ENCODE data around the gene KCNA3. TPM values are rescaled to one million over a fixed set of nuclear protein-coding genes. Genes with fewer than 3 reads are reported as not detected.
A peak's percentile ranks its signal among the peaks of the same experiment; 100 is the strongest.

KCNA3 gene
- total RNA-seq (2014; rRNA removed; shearing (Covaris generic); ENCODE audit: low replicate concordance) = not detected in 2 replicates

DNA sequence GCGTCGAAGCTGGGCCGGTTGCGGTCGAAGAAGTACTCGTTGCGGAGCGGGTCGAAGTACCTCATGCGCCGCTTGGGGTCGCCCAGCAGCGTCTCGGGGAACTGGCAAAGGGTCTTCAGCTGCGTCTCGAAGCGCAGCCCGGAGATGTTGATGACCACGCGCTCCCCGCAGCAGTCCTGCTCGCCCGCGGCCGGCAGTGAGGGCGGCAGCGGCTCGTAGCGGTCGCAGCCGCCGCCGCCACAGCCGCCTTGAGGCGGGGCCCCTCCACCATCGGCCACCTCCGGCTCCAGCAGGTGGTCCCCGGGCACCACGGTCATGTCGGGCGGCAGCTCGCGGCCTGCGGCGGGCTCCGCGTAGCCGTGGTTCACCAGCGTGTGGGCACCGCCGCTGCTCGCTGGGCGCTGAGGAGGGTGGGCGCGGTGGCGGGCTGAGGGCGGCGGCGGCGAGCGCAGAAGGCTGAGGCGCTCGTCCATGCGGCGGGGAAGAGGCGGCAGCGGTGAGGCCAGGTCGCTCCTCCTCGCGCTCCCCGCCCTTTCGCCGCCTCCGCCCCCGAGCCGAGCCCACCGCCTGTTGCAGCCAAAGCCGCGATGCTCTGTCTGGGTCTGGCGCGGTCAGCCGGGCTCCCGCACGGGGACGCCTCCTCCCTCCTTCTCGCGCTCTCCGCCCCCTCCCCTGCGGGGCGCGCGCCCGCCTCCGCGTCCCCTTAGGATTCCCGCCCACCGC is at the start of gene KCNA3:
TSS of gene KCNA3 (minus strand) at position 604 of the 723 bp plus-strand sequence. CDS start at position 473, 131 bp downstream.
- H3K27me3 ChIP-seq = peaks cover 74% of the 10 kb centered on the region
- no peaks in the 10 kb centered on the region for H3K9me3 ChIP-seq
- H3K4me3 ChIP-seq = peak within 1 kb of the TSS; percentile 18
- H3K36me3 ChIP-seq = no peaks in the 10 kb centered on the region
- peak; percentile 37 for DNase-seq

DNA sequence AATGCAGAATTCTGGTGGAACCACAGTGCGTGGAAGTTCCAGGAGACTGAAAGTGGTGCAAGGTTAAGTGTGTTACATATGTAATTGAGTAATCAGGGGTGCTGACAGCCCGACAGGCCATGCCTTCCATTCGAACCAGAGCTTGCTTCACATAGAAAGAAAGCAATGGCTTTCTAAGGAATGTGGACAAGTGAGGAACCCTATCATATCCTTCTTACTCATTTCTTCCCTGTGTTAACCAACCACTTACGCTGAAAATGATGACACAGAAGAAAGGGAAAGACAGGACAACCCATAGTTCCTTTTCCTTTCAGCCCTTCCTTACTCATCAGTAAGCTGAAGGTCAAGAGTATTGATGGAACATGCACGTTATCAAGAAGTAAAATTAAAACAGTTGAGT is 48.1 kb upstream of the KCNA3 start:
- H3K36me3 ChIP-seq = no peaks in the 10 kb centered on the region
- no peaks in the 10 kb centered on the region for H3K9me3 ChIP-seq
- no peak for DNase-seq
- no peak overlapping the region for H3K4me3 ChIP-seq
- H3K27me3 ChIP-seq = peaks cover 33% of the 10 kb centered on the region

DNA sequence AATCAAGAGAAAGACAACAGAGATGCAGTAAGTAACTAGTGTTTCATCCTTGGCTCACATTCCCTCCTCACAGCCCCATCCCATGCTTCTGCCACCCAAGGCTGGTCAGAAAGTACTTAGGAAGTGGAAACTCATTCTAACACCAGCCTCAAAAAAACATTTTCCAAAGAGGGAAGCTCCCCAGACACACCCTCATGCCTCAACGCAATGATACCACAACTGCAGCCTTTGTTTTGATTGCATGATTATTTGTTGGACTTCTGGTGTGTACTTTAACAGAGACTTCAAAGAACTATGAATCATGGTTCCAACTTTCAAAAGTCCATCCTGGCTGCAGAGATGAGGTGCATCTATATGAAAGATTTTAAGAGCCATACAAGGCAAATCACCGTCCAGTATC is 45.2 kb upstream of the KCNA3 start:
- no peak for DNase-seq
- Histone ChIP-seq H3K9me3 (no peaks in the 10 kb centered on the region), H3K4me3 (no peak overlapping the region), H3K36me3 (no peaks in the 10 kb centered on the region), H3K27me3 (peaks cover 36% of the 10 kb centered on the region)

DNA sequence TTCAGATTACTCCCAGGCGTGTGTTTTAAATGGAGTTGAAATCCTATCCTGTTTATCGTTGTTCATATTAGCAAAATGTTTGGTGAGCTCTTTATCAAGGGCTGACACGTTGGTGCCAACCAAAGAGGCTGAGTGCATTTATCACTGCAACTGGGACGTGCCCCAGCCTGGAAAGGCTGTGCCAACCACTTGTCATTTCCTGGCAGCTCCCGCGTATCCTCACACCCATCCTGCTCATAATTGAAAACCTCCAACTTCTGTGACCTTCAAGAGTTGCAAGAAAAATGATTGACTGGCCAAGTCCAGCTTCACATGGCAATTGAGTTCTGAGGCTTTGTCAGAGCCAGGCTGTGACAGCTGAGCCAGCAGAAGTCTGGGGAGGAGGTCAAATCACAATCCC is 43.7 kb upstream of the KCNA3 start:
- no peaks in the 10 kb centered on the region for H3K9me3 ChIP-seq
- DNase-seq = no peak
- no peak overlapping the region for H3K4me3 ChIP-seq
- no peaks in the 10 kb centered on the region for H3K36me3 ChIP-seq
- peaks cover 38% of the 10 kb centered on the region for H3K27me3 ChIP-seq

DNA sequence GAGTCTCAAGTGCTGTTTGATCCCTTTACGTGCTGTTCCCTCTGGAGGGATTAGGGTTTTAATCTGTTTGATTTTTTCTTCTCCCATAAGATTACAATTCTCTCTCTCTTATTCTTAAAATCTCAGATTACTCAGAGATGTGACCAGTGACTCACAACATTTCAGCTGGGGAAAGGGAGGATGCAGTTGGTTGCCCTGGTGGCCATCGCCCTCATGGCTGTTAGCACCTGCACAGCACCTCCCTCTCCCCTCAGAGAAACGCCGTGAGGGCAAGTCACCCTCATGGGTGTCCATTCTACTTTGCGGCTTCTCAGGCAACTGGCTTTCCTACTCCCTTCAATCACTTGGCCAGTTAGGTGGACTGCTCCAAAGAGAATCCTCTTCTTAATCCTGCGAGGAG is 42.4 kb upstream of the KCNA3 start:
- Histone ChIP-seq H3K9me3 (no peaks in the 10 kb centered on the region), H3K4me3 (no peak overlapping the region), H3K36me3 (no peaks in the 10 kb centered on the region), H3K27me3 (peaks cover 37% of the 10 kb centered on the region)
- DNase-seq = no peak

DNA sequence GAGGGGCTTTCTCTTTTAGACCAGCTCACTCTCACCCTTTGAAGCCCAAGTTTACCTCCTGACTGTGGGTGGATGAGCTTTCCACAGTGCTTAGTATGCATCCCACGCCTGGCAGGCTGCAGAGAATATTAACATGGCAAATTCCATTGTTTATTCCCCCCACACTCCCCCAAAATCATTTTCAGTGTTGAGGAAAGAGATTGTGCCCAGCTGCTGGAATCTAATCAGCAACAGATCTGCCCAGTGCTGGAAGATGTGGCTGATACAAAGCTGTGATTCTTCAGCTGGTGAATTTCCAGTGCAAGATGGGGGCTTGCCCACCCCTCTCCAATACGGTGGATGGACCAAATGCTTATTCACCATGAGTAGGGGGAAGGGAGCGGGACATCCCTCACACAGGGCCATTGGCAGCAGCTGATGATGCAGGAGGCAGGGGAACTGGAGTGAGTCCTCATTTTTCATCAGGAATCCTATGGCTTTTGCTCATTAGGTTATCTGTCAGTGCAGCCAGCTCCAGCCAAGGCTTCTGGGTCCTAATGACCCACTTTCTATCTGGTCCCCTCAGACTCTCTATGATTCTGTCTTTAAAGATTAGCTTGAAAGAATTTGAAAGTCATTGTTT is 39.7 kb upstream of the KCNA3 start:
- Histone ChIP-seq H3K36me3 (no peaks in the 10 kb centered on the region), H3K27me3 (peaks cover 16% of the 10 kb centered on the region), H3K4me3 (no peak overlapping the region), H3K9me3 (no peaks in the 10 kb centered on the region)
- no peak for DNase-seq

DNA sequence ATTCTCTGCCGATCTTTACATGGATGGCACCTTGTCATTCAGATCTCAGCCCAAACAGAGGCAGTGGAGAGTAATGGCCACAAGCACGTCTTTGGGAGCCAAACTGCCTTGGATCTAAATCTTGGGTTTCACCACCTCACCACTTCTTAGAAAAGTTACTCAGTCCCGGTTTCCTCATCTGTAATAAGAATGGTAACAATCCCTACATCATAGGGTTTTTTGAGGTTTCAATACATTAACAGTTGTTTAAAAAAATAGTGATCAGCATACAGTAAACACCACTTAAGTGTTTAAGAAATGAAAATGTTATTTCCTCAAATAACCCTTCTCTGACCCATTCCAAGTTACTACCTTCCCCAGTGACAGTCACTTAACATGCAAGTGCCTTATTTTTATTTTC is 38.5 kb upstream of the KCNA3 start:
- H3K27me3 ChIP-seq = peaks cover 14% of the 10 kb centered on the region
- H3K4me3 ChIP-seq = no peak overlapping the region
- no peaks in the 10 kb centered on the region for H3K36me3 ChIP-seq
- no peaks in the 10 kb centered on the region for H3K9me3 ChIP-seq
- no peak for DNase-seq

DNA sequence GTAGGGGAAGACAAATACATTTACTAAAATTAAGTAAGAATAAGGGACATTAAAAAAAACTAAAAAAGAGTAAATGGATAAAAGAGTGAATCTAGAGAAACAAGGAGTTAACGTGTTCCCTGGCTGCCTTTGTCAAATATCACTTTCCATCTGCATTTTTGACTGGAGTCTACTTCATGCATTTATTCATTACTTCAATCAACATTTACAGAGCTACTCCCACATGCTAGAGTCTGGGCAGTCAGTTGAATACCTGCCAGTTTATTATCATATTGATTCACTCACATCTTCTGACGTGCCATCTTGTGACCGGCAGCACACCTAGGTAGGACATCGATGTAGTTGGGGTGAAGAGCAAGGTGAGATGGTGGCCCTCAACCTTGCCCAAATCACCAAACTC is 35.6 kb upstream of the KCNA3 start:
- no peak for DNase-seq
- H3K27me3 ChIP-seq = peaks cover 4% of the 10 kb centered on the region
- H3K9me3 ChIP-seq = no peaks in the 10 kb centered on the region
- H3K36me3 ChIP-seq = no peaks in the 10 kb centered on the region
- no peak overlapping the region for H3K4me3 ChIP-seq

DNA sequence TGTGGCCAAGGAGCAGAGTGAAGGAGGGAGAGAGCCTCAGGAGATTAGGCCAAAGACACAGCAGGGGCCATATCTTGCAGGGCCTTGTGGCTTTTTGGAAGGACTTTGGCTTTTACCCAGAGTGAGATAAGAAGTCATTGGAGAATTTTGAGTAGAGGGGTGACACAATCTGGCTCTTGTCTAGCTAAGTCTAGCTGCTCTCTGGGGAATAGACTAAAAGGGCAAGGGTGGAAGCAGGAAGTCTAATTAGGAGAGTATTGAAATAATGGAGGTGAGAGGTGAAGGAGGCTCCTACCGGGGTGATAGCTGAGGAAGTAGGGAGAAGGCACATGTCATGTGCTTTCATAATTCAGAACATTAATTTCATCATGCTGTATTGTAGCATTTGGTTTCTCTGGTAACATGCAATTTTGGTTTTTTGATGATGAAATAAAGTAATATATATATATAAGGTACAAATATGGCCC is 34.3 kb upstream of the KCNA3 start:
- H3K9me3 ChIP-seq = no peaks in the 10 kb centered on the region
- no peak for DNase-seq
- no peaks in the 10 kb centered on the region for H3K36me3 ChIP-seq
- no peak overlapping the region for H3K4me3 ChIP-seq
- peaks cover 4% of the 10 kb centered on the region for H3K27me3 ChIP-seq

DNA sequence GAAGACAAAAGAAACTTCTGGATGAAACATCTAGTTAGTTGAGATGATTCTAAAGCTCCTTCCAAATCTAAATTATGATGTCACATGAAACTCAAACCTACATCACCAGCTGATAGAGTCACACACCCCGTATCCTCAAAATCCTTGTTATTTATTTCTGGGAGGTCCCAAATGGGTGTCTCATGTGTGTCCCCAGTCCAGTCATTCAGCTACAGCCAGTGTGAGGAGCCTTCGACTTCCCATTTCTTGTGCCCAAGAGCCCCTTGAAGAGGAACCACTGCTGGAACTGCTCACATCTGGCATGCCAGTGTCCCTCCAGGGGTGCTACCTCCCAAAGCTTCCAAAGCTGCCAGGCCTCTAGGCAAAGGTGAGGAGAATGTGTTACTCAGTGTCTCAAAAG is 32.5 kb upstream of the KCNA3 start:
- H3K4me3 ChIP-seq = no peak overlapping the region
- H3K36me3 ChIP-seq = no peaks in the 10 kb centered on the region
- no peaks in the 10 kb centered on the region for H3K9me3 ChIP-seq
- DNase-seq = no peak
- H3K27me3 ChIP-seq = peaks cover 2% of the 10 kb centered on the region; the same call in 1 of the 2 replicates

DNA sequence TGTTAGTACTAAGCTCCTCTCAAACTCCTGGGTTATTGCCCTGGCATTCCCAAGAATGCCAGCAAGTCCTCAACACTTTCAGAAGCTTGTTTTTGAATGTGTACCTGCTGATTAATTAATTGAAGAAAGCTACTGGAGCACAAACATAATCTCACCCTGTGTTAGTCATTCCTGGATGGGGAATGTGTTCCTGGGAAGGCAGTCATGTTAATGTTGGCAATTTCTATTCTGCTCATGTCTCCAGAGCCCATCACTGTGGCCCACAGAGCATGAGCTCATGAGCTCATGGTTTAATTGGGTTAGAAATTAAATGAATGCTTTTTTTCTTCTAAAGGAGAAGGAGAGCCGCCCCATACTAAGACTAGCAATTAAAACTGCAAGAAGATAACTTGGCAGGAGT is 31.9 kb upstream of the KCNA3 start:
- DNase-seq = no peak
- no peaks in the 10 kb centered on the region for H3K9me3 ChIP-seq
- H3K27me3 ChIP-seq = peaks cover 2% of the 10 kb centered on the region; the same call in 1 of the 2 replicates
- H3K36me3 ChIP-seq = no peaks in the 10 kb centered on the region
- H3K4me3 ChIP-seq = no peak overlapping the region

DNA sequence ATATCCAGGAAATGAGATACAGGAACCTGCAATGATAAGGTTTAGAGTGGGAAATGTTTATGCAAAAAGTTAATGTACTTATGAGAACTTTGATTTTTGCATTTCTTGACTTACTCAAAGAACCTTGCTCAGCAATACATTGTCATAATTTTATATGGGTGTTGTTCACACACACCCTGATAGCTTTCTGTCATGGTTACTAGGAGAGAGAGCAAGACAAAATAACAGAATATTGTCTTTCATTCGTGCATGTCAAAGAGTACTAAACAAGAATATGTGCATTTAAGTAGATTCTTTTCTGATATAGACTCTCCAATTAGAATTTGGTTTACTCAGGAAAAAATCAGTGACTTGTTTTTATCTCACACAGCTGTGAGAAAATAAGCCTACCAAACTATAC is 27.5 kb upstream of the KCNA3 start:
- H3K27me3 ChIP-seq = peaks cover 4% of the 10 kb centered on the region
- H3K36me3 ChIP-seq = no peaks in the 10 kb centered on the region
- DNase-seq = no peak
- H3K9me3 ChIP-seq = 0 out of 2 replicates have a peak, but pooled peaks cover 2% of the 10 kb centered on the region
- no peak overlapping the region for H3K4me3 ChIP-seq

DNA sequence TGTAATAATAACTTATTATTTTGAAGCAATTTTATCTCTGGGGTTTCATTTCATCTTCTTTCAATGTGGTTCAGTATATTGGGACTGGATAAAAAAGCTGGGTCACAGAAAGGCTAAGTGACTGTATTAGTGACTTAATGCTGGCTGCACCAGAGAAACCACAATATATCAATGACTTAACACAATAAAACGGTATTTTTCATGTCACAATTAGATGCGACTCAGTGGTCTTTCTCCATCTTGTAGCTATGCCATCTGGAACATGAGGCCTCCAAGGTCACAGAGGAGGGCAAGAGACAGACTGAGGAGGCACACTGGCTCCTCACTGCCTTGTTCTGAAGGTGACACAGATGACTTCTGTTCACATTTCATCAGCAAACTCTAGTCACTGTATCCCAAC is 26.0 kb upstream of the KCNA3 start:
- DNase-seq = no peak
- no peaks in the 10 kb centered on the region for H3K36me3 ChIP-seq
- 0 out of 2 replicates have a peak, but pooled peaks cover 2% of the 10 kb centered on the region for H3K9me3 ChIP-seq
- H3K4me3 ChIP-seq = no peak overlapping the region
- peaks cover 7% of the 10 kb centered on the region for H3K27me3 ChIP-seq

DNA sequence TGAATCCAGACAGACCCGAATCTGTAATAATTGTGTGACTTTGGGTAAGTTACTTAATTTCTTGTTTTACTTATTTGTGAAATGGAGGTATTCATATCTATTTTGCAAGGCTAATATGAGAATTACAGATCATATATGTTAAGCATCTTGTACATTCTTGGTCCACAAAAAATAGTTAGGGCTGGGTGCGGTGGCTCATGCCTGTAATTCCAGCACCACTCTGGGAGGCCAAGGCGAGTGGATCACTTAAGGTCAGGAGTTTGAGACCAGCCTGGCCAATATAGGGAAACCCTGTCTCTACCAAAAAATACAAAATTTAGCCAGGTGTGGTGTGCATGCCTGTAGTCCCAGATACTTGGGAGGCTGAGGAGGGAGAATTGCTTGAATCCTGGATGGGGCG is 22.9 kb upstream of the KCNA3 start:
- Histone ChIP-seq H3K4me3 (no peak overlapping the region), H3K9me3 (0 out of 2 replicates have a peak, but pooled peaks cover 2% of the 10 kb centered on the region), H3K27me3 (peaks cover 19% of the 10 kb centered on the region), H3K36me3 (no peaks in the 10 kb centered on the region)
- no peak for DNase-seq

DNA sequence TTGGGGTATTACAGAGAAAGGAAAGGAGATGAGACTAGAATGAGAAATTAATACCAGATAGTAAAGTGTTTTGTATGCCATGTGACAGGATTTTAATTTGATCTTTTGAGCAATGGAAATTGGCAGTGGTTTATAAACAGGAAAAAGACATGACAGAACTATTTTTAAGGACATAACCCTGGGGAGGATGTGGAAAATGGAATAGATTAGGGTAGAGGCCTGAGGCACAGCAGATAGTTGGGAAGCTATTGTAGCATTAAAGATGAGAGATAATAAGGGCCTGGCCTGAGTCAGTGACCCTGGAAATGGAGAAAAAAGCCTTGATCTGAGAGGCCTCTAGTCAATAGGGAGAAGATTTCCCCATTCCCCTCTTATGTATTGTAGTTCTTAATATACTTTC is 22.1 kb upstream of the KCNA3 start:
- Histone ChIP-seq H3K27me3 (peaks cover 25% of the 10 kb centered on the region), H3K4me3 (no peak overlapping the region), H3K9me3 (0 out of 2 replicates have a peak, but pooled peaks cover 2% of the 10 kb centered on the region), H3K36me3 (no peaks in the 10 kb centered on the region)
- no peak for DNase-seq

DNA sequence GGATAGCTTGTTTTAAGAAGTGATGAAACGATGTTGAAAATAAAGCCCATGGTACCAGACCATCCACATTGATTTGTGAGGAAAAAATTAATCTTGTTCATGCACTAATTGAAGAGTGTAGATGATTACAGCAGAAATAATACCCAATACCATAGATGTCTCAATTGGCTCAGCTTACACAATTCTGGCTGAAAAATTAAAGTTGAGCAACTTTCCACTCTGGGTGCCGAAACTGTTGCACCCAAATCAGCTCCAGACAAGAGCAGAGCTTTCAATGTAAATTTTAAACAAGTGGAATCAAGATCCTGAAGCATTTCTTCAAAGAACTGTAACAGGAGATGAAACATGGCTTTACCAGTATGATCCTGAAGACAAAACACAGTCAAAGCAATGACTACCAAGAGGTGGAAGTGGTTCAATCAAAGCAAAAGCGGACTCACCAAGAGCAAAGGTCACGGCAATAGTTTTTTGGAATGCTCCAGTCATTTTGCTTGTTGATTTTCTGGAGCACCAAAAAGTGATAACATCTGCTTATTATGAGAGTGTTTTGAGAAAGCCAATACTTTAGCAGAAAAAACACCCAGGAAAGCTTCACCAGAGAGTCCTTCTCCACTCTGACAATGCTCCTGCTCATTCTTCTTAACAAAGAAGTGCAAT is 16.1 kb upstream of the KCNA3 start:
- no peak for DNase-seq
- no peaks in the 10 kb centered on the region for H3K36me3 ChIP-seq
- H3K9me3 ChIP-seq = no peaks in the 10 kb centered on the region
- H3K4me3 ChIP-seq = no peak overlapping the region
- H3K27me3 ChIP-seq = peaks cover 50% of the 10 kb centered on the region

DNA sequence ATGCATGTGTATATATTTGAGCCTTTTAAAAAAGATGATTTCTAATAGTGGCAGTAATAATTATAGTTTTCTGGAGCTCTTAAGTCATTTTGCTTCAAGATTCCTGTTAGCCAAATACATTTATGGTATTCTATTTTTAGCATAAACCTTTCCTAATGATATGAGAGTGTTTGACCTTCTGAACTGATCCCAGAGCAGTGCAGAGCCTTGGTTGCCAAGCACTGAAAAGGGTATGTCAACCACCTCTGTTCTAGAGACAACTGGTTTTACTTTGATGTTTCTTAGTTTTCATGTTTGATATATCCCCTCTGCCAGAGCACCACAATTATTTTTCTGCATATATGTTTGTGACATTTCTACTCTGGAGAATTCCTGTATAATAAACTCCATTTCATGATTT is 15.1 kb upstream of the KCNA3 start:
- Histone ChIP-seq H3K36me3 (no peaks in the 10 kb centered on the region), H3K4me3 (no peak overlapping the region), H3K27me3 (peaks cover 44% of the 10 kb centered on the region), H3K9me3 (no peaks in the 10 kb centered on the region)
- DNase-seq = no peak

Data from MG63 (cell line).